Aorta (tissue), 5 donors: ENCODE measurements around the gene PER2. TPM values are rescaled to one million over a fixed set of nuclear protein-coding genes. Genes with fewer than 3 reads are reported as not detected.
"Not testable (repeated sequence)": the region's sequence is repeated elsewhere in the genome, so short reads cannot be mapped to it uniquely, and the experiment has no call there.

Experiments
- ATAC-seq: fragments of 200-7000 bp; cut with Tn5 transposase; one replicate; pipeline ENCODE4 v1.9.1; 2022; ENCODE audit warnings: moderate library complexity; ENCODE audit not compliant: low FRiP score
- DNase-seq, 2 donors: peaks; one replicate each; pipeline ENCODE4 v3.0.0-alpha.2; 2020
- H3K27ac ChIP-seq, 2 donors: one replicate each; pipeline ENCODE4 v1.5.1; 2013; ENCODE audit warnings: low read length in 2 of 2, mild to moderate bottlenecking in 2 of 2, moderate library complexity in 2 of 2, control low read depth in 1 of 2, inconsistent platforms in 1 of 2, low read depth in 1 of 2
- H3K27me3 ChIP-seq, 2 donors: one replicate each; pipeline ENCODE4 v1.6.1; 2013; ENCODE audit warnings: control low read depth in 1 of 2, low read length in 1 of 2, mild to moderate bottlenecking in 1 of 2, moderate library complexity in 1 of 2; ENCODE audit not compliant: insufficient read depth in 2 of 2, control insufficient read depth in 1 of 2
- H3K36me3 ChIP-seq, 2 donors: one replicate each; pipeline ENCODE4 v1.6.1; 2013; ENCODE audit warnings: control low read depth in 1 of 2, low read length in 1 of 2, mild to moderate bottlenecking in 1 of 2; ENCODE audit not compliant: insufficient read depth in 2 of 2, control insufficient read depth in 1 of 2
- H3K4me1 ChIP-seq, 2 donors: one replicate each; pipeline ENCODE4 v1.6.1; 2013; ENCODE audit warnings: low read length in 2 of 2, control low read depth in 1 of 2, mild to moderate bottlenecking in 1 of 2, moderate library complexity in 1 of 2; ENCODE audit not compliant: insufficient read depth in 2 of 2, control insufficient read depth in 1 of 2
- H3K4me3 ChIP-seq, 2 donors: one replicate each; pipeline ENCODE4 v1.5.1; 2013; ENCODE audit warnings: low read length in 2 of 2, control low read depth in 1 of 2, mild to moderate bottlenecking in 1 of 2
- H3K9me3 ChIP-seq: one replicate; pipeline ENCODE4 v1.6.1; 2013; ENCODE audit warnings: mild to moderate bottlenecking, low read length; ENCODE audit not compliant: control insufficient read depth
- WGBS, 2 donors: extraction: QIAGEN DNeasy Blood & Tissue Kit; methylation state at CpG; one replicate each; pipeline ENCODE4 v1.1.7; 2013; 5-methylcytosine and 5-hydroxymethylcytosine counted together
- intact Hi-C, 2 donors: fragments of 100-400 bp; cut with DNase I; formaldehyde crosslinking; loops; one replicate each; pipeline versions ENCODE4 v1.14.2 to v1.15.0; 2022
- long read RNA-seq, 2 donors: library from polyadenylated mRNA; unstranded; transcript quantifications; one replicate each; pipeline ENCODE4 v2.0.0, GENCODE V29; 2020 to 2021
- polyA plus RNA-seq, 2 donors: library from polyadenylated mRNA; stranded (reverse); fragments of 200-250 nt; gene quantifications; one replicate each; pipeline ENCODE4 v1.2.3, GENCODE V29; 2013
- total RNA-seq, 2 donors: library from RNA; stranded (reverse); fragmentation: NEBNext Ultra II Directional; extraction: Animal tissue kit (Norgen Biotek cat#: 25700); gene quantifications; one replicate each; pipeline ENCODE4 v1.2.1, GENCODE V29; 2021
- donor health status: healthy with polysubstance abuse.
- donor health status: Bipolar disorder and iron deficiency.
- donor health status: DM: no; HTN: no; CAD: no.
- donor health status: DM: no; HTN: no; CAD: no.
- donor health status: DM: yes; HTN: yes; CAD: no.

PER2 gene, protein sequence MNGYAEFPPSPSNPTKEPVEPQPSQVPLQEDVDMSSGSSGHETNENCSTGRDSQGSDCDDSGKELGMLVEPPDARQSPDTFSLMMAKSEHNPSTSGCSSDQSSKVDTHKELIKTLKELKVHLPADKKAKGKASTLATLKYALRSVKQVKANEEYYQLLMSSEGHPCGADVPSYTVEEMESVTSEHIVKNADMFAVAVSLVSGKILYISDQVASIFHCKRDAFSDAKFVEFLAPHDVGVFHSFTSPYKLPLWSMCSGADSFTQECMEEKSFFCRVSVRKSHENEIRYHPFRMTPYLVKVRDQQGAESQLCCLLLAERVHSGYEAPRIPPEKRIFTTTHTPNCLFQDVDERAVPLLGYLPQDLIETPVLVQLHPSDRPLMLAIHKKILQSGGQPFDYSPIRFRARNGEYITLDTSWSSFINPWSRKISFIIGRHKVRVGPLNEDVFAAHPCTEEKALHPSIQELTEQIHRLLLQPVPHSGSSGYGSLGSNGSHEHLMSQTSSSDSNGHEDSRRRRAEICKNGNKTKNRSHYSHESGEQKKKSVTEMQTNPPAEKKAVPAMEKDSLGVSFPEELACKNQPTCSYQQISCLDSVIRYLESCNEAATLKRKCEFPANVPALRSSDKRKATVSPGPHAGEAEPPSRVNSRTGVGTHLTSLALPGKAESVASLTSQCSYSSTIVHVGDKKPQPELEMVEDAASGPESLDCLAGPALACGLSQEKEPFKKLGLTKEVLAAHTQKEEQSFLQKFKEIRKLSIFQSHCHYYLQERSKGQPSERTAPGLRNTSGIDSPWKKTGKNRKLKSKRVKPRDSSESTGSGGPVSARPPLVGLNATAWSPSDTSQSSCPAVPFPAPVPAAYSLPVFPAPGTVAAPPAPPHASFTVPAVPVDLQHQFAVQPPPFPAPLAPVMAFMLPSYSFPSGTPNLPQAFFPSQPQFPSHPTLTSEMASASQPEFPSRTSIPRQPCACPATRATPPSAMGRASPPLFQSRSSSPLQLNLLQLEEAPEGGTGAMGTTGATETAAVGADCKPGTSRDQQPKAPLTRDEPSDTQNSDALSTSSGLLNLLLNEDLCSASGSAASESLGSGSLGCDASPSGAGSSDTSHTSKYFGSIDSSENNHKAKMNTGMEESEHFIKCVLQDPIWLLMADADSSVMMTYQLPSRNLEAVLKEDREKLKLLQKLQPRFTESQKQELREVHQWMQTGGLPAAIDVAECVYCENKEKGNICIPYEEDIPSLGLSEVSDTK (N-terminal part only)
- total RNA-seq, result 10 to 100 TPM; 22.0 to 25.1 TPM
- 1 to 10 TPM; 2.0 to 6.1 TPM for polyA plus RNA-seq
- long read RNA-seq, donor 1, partial matches to known transcripts, result 5 of 25 reads
- long read RNA-seq, donor 1, other reads (novel, unspliced or antisense), result 20 of 25 reads
- long read RNA-seq, donor 2, partial matches to known transcripts, result 5 of 10 reads
- long read RNA-seq, donor 2, other reads (novel, unspliced or antisense), result 5 of 10 reads

DNA sequence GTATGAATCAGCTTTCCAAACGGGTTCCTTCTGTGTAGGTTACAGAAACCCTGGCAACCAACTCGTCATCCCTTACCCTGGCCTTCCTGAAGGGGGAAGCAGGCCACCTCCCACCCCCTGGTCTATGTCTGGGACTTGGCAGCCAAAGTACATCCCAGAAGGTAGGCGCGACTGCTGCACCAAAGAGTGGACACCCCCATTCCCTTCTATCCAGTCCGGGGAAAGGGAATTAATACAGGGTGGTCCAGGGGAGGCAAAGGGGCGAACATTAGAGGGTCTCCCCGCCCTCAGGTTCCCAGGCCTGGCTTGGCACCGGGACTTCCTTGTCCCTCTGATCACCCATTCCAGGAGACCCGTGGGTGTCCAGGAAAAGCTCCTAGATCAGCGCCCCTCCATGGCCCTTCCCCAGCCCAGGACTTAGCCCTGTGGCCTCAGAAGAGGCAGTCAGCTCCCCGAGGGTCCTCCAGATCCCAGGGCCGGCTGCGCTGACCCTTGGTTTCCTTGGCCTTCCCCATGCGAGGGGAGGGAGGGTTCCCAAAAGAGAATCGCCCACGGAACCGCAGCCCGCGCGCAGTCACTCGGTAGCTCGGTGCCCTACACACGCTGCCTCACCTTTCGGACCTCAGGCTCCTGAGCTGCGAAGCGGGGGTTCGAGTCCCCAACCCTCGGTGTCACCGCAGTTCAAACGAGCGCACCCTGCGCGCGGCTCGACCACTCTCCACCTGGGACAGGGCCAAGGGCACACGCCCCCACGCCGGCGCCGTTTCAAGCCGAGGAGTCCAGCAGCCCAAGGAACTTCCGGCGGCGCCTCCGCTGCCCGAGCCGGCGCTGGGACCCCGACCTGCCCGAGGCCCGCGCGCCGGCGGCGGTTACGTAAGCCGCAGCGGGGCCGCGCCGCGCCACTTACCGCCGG lies at the start of gene PER2:
PER2 (minus strand) TSS at position 874 of the 913 bp plus-strand sequence. CDS start 10,674 bp downstream, outside the sequence.
- Histone ChIP-seq H3K27ac (peak within 1 kb of the TSS; percentile 88), H3K27me3 (no peaks in the 10 kb centered on the region), H3K36me3 (no peaks in the 10 kb centered on the region), H3K4me1 (no peaks in the 10 kb centered on the region), H3K4me3 (peak within 1 kb of the TSS; percentile 58 to 69), H3K9me3 (no peaks in the 10 kb centered on the region)
- 0% methylated on average over 52 to 65 of the region's 65 CpGs for WGBS, 2 donors
- DNase-seq (peak; percentile 78 to 90), ATAC-seq (peak; percentile 58)
- intact Hi-C loops, result loop anchor here in 1 of 2 donors (2.0 kb wide), 1 partner anchor 33 kb away; the partner anchor contains the start of gene TRAF3IP1

DNA sequence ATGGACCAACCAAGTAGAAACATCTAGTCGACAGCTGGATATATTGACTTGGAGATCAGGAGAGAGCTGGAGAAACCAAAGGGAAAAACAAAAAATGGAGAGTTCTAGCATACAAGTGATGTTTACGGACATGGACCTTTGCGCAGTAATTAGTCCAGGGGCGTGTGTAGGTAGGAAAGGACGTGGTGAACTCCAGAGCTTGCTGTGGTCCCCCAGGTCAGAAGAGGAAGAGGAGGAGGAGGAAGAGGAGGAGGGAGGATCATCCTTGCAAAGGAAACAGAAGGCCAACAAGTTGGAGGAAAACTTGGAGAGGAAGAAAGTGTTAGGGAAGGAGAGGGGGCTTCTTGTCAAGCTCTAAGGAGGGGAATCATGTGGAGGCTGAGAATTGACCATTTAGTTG lies 49.4 kb upstream of the PER2 start:
- DNase-seq, result no peak
- H3K27me3 ChIP-seq, result no peaks in the 10 kb centered on the region
- no peak overlapping the region for H3K4me3 ChIP-seq
- ATAC-seq, result no peak
- WGBS, 2 donors, result 92 to 93% methylated on average over 5 of the region's 5 CpGs
- intact Hi-C loops, result no loop called here
- H3K4me1 ChIP-seq, result no peaks in the 10 kb centered on the region
- no peaks in the 10 kb centered on the region for H3K9me3 ChIP-seq
- no peaks in the 10 kb centered on the region for H3K36me3 ChIP-seq
- H3K27ac ChIP-seq, result no peak overlapping the region

DNA sequence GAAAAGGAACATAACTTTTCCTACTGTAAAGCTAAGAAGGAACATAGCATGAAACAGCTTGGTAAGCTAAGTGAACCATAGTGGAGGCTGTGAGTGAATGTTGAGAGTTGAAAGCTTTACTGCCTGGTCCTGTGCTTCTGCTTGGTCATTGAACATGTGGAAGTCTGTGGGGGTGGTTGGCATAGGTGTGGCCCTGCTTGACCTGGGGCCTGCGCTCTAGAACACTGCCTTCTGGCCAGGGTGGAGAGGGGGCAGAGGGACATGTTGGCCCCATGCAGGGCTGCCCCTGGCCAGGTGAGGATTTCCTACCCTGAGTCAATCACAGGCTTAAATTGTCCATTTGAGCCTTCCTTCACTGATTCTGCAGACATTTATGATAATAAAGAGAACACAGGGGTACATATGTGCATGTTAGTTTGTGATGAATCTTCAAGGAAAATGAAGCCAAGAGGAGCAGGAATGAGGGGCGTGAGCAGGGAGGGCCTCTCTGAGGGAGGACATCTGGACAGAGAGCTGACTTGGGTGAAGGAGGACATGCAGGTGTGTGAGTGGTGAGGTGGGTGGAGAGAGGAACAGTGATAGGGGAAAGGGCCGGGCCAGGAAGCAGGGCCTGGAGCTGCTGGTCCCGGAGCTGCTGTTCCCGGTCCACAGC lies 48.5 kb upstream of the PER2 start:
- intact Hi-C loops, result no loop called here
- H3K27ac ChIP-seq, result no peak overlapping the region
- H3K27me3 ChIP-seq, result no peaks in the 10 kb centered on the region
- H3K4me1 ChIP-seq, result no peaks in the 10 kb centered on the region
- no peak for DNase-seq
- H3K36me3 ChIP-seq, result no peaks in the 10 kb centered on the region
- H3K4me3 ChIP-seq, result no peak overlapping the region
- WGBS, 2 donors, result 94 to 97% methylated on average over 5 of the region's 5 CpGs
- no peaks in the 10 kb centered on the region for H3K9me3 ChIP-seq
- no peak for ATAC-seq

DNA sequence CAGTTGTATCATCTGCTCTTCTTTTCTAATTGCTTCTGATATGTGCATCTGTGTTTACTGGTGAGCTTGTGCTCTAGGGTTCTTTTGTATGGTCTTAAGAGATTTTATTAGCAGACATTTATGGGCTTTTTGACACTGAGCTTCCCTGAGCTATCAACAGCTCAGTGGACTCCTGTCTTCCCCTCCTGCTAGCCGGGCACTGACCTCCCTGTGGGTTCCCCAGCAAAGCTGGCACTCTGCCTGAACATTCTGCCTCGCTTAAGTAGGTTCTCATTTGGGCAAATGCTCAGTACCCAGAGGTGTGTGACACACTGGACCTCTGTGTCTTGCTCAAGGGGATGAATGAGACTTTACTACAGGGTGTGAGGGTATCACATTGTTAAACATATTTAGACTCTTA lies 47.7 kb upstream of the PER2 start:
- no peak for ATAC-seq
- intact Hi-C loops, result no loop called here
- no peaks in the 10 kb centered on the region for H3K9me3 ChIP-seq
- H3K36me3 ChIP-seq, result no peaks in the 10 kb centered on the region
- 68 to 70% methylated on average over 2 of the region's 2 CpGs for WGBS, 2 donors
- H3K27me3 ChIP-seq, result no peaks in the 10 kb centered on the region
- H3K4me3 ChIP-seq, result no peak overlapping the region
- no peak for DNase-seq
- H3K27ac ChIP-seq, result no peak overlapping the region
- no peaks in the 10 kb centered on the region for H3K4me1 ChIP-seq

DNA sequence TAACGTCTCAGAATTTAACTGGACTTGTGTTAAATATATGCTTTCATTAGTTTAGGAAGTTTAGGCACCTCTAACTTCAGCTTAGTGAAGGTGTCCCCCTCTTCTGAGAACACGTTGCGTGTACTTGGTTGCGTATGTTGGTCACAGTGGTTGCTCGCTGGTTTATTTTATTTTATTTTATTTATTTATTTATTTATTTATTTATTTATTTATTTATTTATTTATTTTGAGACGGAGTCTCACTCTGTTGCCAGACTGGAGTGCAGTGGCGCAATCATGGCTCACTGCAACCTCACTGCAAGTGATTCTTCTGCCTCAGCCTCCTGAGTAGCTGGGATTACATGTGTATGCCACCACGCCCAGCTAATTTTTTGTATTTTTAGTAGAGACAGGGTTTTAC lies 47.2 kb upstream of the PER2 start:
- H3K9me3 ChIP-seq, H3K36me3 ChIP-seq, H3K4me3 ChIP-seq, DNase-seq, H3K27me3 ChIP-seq, H3K27ac ChIP-seq, ATAC-seq, intact Hi-C loops, H3K4me1 ChIP-seq: not testable (repeated sequence)
- 90 to 91% methylated on average over 8 of the region's 8 CpGs for WGBS, 2 donors

DNA sequence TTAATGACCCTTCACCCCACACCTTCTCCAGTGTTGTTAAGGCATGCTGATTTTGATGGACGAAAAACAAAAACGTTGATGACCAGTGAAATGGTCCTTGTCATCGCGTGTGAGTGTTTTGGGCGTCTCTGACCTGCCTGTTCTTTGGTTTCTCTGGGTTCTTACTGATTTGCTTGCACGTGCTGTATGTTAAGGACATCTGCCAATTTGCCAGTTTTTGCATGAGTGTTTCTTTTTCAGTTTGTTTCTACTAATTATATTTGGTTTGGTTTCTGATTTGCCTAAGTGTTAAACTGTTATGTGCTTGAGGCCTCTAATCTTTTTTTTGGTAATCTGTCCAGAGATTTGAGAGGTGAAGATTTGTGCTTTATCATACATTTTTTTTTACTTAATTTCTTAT lies 46.5 kb upstream of the PER2 start:
- H3K27me3 ChIP-seq, result no peaks in the 10 kb centered on the region
- ATAC-seq (no peak), DNase-seq (no peak)
- H3K4me1 ChIP-seq, result no peaks in the 10 kb centered on the region
- intact Hi-C loops, result no loop called here
- H3K4me3 ChIP-seq, result no peak overlapping the region
- H3K36me3 ChIP-seq, result peaks cover 0 to under 1% of the 10 kb centered on the region in 2 donors
- 82 to 88% methylated on average over 6 of the region's 6 CpGs for WGBS, 2 donors
- H3K9me3 ChIP-seq, result no peaks in the 10 kb centered on the region
- no peak overlapping the region for H3K27ac ChIP-seq

DNA sequence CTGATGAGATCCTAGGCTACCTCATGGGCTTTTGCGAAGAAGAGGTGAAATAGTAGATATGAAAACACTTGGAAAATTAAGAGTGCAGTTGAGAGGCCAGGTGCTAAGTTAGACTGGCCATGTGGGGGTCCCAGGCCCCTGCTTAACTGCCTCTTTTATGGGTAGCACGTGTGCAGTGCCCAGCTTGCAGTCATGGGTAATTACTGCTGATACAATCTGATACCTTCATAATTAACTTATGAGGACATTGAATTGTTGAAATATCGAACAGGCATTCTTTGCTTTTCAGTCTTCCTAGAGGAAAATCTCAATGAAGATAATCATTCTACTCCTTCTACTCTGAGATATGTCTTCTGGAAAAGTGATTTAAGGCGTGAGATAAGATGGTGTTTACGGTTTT lies 43.5 kb upstream of the PER2 start:
- 92 to 93% methylated on average over 5 of the region's 5 CpGs for WGBS, 2 donors
- ATAC-seq, result no peak
- DNase-seq, result no peak
- Histone ChIP-seq H3K36me3 (peaks cover 1 to 3% of the 10 kb centered on the region in 2 donors), H3K4me3 (no peak overlapping the region), H3K27me3 (no peaks in the 10 kb centered on the region), H3K27ac (no peak overlapping the region), H3K9me3 (no peaks in the 10 kb centered on the region), H3K4me1 (no peaks in the 10 kb centered on the region)
- intact Hi-C loops, result no loop called here
